HG03432 (cell line): Measurements from ENCODE around the gene LHPP.

ENCODE experiments used
- ATAC-seq: cut with Tn5 transposase; IDR thresholded peaks from one replicate; pipeline ENCODE4 v1.9.1; 2021; ENCODE audit warnings: mild to moderate bottlenecking, moderate library complexity; ENCODE audit not compliant: unreplicated experiment

LHPP gene

DNA sequence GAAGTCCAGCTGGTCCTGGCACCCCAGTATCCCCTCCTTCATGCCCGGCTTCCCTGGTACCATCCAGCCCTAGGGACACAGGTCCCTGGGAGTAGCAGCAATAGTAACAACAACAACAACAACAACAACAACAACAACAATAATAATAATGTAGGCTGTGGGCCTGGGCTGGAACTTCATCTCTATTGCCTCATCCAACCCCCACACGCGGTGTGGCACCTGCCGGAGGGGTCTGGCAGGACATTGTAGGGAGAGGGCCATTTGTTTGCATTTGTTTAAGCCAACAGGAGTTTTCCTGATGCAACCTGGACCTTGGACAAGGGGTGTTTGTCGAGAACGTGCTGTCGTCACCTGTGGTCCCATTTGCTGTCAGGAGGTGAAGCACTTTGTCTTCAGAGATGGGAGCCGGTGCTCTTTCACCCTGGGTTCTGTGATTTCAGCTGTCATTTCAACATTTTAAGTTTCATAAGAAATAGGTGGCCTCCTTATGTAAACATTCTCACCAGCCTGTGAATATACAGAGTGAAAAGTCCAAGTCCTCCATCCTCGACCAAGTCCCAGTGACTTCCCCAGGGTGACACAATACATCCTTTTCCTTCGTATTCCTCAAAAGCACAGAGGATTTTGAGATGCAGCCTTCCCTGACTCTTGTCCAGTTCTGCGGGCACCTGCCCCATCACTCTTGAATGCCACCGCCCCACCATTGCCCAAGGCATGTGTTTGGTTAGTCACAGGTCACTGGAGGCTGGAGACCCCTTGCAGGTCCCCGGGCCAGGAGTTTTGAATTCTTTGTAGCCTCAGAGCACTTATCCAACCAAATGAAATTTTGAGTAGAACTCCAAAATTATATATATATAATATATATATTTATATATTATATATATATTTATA is 9.2 kb downstream of the LHPP start:
- ATAC-seq, result no peak

- no peak for ATAC-seq
Observed at GRCh38 chr10:124472071-124472470, 10.4 kb downstream of the LHPP start.

DNA sequence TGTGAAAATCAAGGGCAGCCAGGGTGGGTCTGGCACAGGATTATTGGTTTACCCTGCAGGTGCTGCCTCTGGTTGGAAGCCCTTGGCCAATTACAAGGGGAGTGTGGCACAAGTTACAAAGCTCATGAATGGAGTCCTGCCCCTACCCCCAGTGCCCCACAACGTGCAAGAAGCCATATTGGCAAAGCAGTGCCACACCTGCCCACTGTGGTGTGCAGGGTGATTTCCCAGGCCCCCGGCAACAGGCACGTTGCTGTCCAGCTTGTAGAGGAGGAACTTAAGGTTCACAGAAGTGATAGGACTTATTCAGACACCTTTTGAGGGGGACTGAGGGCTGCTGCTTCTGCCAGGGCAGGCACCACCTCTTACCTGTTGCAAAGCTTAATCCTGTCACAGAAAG is 11.4 kb downstream of the LHPP start:
- ATAC-seq, result no peak

GRCh38 chr10:124474514-124475070 is 13.0 kb downstream of the LHPP start:
- ATAC-seq, result no peak

DNA sequence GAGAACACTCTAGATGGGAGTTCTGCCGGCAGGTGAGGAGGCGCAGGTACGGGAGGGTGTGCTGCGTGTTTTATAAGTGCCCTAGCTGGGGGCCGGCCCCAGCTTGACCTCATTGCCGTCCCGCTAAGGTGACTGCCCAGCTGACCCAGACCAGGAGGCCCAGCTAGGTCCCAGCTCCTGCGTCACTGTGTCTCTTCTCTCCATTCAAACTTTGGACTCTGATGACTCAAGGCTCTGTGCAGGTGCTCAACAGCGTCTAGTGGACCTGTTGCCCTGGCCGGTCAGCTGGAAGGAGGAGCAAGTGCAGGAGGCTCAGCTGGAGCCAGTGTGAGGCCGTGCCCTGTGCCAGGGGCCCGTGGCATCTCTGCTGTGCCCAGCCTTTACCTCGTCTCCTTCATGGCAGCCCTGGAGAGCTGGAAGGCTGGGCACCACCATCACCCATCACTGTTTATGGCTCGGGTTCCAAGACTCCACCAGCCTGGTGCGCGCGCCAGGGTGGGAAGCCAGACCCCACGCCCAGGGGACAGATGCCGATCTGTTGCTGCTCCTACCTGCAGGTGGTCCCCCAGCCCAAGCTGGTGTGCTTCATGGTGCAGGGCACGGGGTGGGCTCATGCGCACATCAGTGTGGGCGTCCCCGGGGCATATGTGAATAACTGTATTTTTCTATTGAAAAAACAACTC is 14.6 kb downstream of the LHPP start:
- no peak for ATAC-seq

- ATAC-seq, result no peak
Observed at GRCh38 chr10:124477614-124478363, 16.2 kb downstream of the LHPP start.

- ATAC-seq, result no peak
Observed at GRCh38 chr10:124478515-124478914, 16.9 kb downstream of the LHPP start.

DNA sequence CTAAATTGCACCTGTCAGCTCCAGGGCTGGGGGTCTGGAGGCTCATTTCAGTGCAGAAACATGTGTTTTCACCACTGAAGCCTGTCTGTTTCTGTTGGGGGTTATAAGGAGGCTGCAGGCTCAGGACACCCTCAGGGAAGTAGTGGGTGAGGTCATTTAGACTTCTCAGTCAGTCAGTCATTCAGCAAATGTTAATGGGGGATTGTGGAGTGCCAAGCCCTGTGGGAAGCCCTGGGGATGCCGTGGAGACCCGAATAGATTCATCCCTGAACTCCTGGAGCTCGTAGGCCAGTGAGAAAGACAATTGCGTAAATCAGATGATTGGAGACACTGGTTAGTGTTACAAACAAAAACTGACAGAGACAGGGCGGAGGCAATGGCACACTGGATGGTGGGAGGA is 19.2 kb downstream of the LHPP start:
- no peak for ATAC-seq

DNA sequence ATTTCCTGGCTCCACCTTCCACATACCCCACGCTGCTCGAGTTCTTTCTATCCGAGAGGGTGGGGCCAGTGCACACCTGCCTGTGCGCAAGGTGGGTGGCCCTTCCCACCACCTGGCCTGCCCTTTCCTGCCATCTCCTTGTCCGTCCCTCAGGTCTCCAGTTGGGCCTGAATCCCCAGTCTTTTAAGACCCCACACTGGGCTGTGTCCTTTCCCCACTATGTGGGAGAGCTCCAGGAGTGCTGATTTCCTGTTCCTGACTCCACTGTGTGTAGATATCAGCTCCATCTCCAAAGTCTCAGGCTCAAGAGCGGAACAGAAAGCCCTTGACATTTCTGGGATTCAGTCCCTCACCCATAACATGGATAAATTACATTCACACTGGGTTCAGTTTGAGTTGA is 20.1 kb downstream of the LHPP start:
- ATAC-seq, result no peak

DNA sequence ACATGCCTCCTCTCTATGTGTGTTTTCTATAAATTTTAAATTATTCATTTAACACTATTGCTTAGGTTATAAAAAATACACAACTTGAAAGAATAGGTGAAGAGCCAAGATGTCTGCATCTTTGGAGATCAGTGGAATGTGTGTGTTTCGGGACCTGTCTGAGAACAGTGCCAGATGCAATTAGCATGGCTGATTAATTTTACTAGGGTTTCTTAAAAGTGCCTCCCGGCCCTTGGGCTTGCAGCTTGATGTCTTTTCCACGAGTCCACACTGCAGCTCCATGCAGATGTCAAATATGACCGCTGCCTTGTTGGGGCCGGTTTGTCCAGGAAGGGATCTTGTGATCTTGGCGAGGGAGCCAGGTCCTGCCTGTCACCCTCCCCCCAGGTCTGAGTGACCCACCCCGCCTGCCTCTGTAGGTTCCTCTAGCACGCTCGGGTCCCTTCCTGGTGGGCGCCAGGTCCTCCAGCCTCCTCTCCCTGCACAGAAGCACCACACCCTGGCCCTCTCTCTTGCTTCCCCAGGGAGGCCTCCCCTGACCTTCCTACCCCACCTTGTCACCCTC is 20.7 kb downstream of the LHPP start:
- no peak for ATAC-seq

GRCh38 chr10:124482876-124483275 is 21.3 kb downstream of the LHPP start:
- ATAC-seq, result no peak

- ATAC-seq, result no peak
Observed at GRCh38 chr10:124484031-124484430, 22.4 kb downstream of the LHPP start.

- no peak for ATAC-seq
Observed at GRCh38 chr10:124484661-124485060, 23.0 kb downstream of the LHPP start.

GRCh38 chr10:124486635-124487034 is 25.0 kb downstream of the LHPP start:
- ATAC-seq, result no peak

- no peak for ATAC-seq
Observed at GRCh38 chr10:124491105-124491504, 29.5 kb downstream of the LHPP start.

DNA sequence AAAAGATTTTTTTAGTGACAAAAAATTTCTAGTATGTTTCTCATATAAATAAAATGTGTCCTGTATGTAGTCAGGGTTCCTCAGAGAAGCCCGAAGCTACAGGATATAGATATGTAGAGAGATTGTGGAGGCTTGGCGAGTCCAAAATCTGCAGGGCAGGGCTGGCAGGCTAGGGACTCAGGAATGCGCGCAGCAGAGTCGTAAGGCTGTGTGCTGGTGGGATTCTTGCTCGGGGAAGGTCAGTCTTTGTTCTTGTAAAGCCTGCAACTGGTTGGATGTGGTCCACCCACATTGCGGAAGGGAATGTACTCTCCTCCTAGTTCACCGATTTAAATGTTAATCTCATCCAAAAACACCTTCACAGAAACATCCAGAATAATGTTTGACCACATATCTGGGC is 30.6 kb downstream of the LHPP start:
- ATAC-seq, result no peak

GRCh38 chr10:124493214-124493882 is 31.7 kb downstream of the LHPP start:
- no peak for ATAC-seq

GRCh38 chr10:124494046-124494807 is 32.6 kb downstream of the LHPP start:
- ATAC-seq, result no peak

GRCh38 chr10:124495162-124495561 is 33.5 kb downstream of the LHPP start:
- no peak for ATAC-seq

DNA sequence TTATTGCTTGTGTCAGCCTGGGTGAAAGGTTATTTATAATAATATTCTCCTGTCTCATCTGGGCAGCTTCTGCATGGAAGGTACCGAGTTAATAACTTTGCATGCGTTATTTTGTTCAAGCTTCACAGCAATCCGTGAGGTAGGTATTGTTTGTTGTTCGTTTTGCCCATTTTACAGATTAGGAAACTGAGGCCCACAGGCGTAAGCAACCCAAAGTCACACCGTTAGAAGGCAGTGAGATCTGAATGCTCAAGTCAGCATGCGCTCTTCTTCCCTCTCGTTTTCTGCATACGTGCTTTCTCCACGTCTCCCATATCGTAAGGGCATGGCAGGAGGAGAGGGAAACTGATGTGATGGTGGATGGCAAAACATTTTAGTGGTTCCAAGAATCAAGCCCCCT is 34.1 kb downstream of the LHPP start:
- ATAC-seq, result no peak
